Superior temporal gyrus (tissue), 1 donor: ENCODE measurements around the gene MCEE.

Experiments used
- DNase-seq: peaks from one replicate; pipeline ENCODE4 v3.0.0-alpha.2; 2016; ENCODE audit errors: extremely low spot score

The MCEE gene

DNA sequence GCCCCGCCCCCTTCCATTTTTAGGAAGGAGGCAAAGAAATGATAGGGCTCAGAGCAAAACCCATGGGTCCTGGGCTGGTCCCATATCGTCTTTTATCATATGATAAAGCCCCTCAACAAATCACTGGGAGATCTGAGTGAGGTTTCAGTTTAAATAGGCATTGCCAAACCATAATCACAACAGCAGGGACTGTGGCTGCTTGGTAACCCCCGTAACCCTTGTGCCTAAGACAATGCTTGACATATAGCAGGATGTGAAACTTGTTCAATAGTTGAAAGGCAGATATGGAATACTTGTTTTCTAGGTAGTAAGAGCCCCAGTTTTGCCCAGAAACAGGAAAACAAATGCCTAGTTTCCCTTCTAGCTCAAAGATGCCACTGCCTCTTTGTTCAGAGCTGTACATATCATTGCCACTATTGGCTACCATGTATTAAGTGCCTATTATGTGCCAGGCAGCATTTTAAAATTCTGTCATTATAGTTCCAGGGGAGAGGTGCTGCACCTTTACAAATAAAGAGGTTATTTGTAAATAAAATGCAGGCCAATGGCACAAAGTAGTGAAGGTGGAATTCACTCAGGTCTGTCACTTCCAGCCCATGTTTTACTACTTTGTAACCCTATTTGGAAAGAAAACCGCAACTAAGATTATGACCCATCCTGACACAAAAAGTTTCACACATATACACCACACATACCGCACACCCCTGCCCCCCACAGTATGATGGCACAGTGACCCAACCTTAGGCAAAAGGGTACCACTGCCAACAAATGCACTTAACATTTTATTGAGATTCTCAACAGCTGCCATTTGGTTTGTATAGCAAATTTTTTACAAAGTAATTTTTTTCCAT, 47.4 kb downstream of the MCEE start:
- DNase-seq: no peak

DNA sequence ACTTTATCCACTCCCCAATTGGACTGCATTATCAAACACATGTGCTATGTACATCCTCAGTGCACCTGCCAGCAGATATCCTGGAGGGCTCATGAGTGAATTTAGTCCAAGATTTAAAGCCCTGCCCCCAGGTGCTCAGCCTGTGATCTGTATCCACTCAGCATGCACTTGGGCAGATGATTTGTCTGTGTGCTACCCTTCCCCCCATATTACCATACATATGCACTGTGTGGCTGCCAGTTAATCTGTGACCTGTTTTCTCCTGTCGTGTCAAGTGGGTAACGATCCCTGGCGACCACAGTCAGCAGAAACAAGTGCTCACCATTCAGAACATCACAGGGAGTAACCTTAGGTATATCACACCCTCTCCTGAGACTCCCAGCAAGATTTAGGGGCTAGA, 51.4 kb downstream of the MCEE start:
- no peak for DNase-seq

DNA sequence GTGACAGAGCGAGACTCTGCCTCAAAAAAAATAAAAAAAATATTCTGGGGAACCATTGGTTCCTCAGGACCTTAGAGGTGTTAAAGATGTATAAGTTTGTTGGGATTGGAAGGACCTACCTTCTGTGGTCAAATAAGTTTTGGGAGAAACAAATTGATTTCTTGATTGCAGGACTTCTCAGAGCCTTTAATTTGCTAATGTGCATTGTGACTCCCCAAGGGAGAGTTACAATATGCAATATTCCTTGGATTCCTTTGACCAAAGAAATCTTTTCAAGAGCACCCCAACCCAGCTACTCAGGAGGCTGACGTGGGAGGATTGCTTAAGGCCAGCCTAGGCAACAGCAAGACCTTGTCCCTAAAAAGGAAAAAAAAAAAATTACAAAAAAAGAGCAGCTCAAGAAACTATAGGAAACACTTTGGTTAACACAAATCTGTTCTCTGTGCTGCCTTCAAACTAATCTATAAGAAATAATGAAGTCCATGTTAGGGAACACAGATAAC, 55.1 kb downstream of the MCEE start:
- DNase-seq: no peak

DNA sequence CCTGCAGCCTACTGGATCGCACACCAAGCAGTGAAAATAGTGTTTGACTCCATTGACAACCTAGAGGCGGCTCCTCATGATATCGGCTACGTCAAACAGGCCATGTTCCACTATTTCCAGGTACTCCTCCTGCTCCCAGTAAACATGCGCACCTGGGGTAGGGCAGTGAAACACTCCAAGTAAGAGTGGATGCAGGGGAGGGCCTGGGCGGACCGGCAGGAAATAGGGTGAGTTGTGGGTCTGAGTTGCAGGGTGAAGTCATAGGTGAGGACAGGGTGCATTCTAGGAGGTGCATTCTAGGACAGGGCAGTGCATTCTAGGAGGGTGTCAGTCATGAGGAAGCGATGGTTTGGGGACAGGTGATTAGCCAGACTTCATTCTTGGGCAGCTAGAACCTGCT, 56.6 kb downstream of the MCEE start:
- DNase-seq: no peak

DNA sequence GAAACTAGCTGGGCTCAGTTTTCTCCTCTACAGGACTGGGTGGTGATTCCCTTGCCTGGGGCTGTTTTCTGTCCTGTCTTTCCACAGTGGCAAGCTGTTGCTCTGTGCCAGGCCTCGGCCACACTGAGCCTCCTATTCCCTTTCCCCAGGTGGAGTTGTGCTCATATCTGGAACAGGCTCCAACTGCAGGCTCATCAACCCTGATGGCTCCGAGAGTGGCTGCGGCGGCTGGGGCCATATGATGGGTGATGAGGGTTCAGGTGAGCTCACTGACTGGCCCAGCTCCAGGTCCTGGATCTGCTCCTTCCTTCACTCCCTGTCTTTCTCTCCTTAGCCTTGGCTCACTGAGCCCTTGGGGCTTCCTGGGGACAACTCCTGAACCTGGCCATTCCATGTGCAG, 57.5 kb downstream of the MCEE start:
- no peak for DNase-seq

DNA sequence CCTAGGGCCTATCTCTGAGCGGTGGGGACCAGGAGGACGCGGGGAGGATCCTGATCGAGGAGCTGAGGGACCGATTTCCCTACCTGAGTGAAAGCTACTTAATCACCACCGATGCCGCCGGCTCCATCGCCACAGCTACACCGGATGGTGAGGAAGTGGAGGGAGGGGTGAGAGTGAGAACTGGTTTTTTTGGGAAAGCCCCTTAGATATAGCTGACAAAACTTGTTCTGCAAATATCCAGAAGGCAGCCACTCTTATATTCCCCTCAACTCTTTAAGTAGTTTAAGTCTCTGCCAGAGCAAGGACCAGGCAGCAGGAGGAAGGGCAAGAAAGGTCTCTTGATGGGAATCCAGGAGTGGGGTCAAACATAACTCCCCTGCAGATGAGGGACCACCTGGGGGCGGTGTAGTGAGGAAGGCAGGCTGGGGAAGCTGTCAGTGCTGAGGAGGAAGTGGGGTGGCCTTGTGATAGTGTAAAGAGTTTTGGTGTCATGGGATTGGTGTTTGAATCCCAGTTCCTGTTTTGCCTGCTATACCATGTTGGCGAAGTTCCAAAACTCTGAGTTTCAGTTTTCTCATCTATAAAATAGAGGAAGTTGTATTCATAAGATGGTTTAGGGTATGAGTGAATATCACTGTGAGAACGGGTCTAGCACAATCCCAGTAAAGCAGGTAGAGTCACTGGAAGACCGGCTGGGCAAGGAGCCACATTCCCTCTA, 58.2 kb downstream of the MCEE start:
- DNase-seq: peak; percentile 45

DNA sequence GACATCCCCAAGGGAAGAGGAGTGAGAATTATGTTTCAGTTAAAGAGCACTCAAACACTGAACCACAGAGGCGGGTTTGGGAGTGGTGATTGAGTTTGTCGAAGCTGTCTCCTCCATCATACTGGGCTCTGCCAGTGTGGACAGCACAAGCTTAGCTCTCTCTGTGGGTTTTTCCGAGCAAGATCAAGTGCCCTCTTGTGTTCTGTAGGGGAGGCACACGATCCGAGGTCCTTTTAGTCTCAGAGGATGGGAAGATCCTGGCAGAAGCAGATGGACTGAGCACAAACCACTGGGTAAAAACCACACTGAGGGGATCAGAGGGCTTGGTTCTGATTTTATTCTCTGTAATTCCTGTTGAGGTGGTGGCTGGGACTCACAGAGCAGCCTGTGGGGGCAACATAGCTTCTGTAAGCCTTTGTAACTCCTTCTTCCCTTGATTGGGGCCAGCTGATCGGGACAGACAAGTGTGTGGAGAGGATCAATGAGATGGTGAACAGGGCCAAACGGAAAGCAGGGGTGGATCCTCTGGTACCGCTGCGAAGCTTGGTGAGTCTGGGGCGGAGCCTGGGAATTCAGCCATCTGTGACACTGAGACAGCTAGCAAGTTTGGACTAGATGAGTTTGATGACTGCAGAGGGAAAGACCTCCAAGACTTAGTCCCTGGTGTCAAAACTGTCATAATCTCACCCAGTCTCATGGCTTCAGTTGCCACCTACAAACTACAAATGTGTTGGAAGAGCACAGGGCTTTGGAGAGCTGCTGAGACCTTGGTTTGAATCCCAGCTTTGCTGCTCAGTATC, 59.5 kb downstream of the MCEE start:
- peak; percentile 51 for DNase-seq

DNA sequence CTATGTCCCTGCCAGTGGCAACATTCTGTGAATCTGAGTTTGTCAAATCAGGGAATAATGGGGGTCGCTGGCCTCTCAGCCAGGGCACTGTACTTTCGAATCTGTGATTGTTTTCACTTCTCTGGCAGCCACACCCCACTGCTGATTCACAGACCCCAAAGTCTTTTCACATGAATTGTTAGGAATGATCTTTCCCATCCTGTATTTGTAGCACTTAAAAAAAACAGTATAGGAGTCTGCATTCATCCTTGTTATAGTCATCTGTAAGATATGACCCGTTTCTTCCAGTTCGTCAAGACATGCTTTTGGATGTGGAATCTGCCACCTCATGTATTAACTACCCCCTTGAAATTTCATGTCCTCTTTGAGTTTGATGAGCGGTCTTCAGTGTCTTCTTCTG, 60.7 kb downstream of the MCEE start:
- DNase-seq: no peak

DNA sequence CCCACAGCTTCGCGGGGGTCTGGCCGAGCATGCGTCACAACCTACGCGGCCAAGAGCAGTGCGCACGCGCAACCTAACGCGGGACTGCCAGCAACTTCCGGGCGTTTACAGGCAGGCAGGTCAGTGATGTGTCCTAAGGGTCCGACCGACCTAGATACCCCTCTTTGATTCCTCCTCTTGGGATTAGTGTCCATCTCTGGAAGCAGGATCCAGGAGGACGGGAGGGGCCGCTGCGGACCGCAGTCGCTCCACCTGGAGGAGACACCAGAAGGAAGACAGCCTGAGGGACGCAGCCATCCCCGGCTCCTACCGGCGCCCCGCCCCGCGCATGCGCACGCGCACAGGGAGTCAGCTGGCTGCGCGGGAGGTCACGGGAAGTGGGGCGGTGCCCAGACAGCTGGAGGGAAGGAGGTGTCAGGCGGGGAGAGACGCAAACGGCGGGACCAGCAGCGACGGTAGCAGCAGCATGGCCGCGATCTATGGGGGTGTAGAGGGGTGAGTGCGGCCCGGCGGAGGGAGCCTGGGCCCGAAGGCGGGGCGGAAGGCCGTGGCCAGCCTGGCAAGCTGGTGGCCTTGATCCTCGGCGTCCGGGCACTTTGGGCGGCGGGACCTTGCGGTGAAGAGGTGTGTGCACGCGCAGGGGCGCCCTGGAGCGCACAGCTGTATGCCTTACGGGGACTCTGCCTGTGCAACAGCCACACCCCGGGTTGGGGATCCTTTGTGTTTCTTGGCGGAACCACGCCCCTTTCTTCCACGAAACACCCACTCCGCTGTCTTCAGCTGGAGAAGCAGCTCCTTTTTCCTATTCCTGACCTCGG, 61.6 kb downstream of the MCEE start, which contains the start of gene NAGK:
Gene NAGK (plus strand): TSS at position 431 of the 818 bp plus-strand sequence. CDS start 36 bp downstream, at position 467.
- DNase-seq: peak; percentile 97

DNA sequence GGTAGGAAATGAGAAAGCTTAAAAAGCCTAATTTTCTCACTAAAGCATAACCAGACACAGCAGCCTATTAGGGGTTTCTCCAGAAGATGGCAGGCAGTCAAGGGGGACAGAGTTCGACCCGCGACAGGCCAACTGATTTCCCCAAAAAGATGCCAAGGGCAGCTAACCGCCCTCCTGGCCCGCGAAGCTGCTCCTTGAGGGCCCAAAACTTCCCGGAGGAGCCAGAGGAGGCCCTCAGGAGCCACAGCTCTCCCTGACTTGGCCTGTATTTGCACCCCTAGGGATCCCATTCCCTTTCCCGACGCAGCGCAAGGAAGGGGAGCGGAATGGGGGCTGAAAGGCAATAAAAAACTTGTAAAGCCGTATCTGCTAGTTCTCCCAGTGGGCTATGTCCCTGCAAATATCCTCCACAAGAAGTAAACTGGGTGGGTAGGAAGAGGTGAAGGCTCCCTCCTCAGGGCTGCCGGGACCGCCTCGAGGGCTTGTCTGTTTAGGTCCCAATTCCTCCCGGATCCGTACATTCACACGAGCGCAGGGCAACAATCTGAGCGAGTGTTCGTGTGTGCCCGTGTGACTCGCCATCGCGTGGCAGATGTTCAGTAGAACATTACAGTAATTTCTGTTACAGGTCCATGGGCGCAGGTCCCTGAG, 62.3 kb downstream of the MCEE start:
- DNase-seq: no peak

DNA sequence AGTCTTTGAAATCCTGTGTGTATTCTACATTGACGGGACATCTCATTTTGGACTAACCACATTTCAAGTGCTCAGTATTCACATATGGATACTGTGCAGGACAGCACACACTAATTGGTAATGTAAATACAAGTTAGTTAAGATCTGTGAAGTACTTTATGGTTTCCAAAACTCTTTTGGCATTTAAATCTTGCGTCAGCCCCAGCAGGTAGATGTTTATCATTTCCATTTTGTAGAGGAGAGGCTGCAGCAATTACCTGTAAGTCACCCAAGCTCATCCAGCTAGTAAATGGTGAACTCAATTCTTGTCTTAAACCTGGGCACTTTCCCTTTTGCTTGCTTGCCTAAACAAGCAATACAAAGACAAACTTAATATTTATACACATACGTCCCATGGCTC, 63.2 kb downstream of the MCEE start:
- peak; percentile 10 for DNase-seq

DNA sequence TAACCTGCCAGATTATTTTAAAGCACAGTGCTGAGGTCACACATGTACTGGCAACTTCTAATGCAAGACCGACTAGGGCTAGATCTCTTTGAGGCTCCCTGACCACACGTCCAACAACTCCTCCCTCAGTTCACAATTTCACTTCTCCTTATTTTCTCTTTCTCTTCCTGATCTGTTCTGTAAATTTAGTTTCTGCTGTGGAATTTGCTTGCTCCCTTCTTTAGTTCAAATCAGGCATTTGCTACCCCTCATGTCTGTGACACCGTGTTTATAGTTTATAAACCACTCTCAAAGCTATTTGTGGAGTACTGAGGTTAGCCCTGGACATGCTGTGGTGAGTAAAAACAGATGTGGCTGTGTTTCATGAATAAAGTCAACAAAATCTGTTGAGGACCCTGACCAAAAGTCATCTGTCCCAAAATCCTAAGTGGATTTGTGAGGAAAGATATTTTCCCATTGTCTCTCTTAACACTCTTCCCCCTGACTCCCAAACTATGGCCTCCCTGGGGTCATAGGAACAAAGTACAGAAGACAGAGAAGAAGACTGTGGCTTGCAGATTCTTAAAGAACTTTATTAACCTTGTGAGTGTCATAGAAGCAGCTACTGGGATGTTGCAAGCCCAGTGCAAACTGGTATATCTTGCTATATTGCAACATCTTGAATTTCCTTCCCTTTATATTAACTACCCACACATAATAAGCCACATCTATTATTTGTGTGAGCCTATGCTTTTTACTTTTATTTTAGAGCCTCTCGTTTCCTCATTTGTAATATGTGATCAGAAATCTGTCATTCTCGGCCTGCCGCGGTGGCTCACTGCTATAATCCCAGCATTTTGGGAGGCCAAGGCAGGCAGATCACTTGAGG, 65.0 kb downstream of the MCEE start:
- peak; percentile 18 for DNase-seq

DNA sequence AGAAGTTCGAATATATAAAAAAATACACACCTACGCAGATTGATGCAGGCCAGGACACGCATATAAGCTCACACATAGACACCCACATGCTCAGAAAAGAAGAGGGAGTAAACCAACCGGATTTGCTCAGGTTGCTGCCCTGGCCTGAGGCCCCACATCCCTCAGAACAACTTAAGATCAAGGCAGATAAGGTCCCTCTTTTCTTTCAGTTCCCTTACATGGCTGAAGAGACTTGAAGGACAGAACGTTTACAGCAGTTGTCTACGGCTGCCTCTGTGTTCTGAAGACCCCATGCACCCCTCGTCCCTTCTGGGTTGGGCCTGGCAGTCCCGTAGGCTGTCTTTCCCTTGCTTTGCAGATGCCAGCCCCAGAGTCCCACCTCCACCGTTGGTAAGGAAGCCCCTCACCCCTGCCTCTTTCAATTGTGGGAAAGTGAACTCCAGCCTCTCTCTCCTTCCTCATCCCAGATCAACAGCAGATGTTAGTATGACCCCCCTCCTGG, 65.9 kb downstream of the MCEE start:
- no peak for DNase-seq

DNA sequence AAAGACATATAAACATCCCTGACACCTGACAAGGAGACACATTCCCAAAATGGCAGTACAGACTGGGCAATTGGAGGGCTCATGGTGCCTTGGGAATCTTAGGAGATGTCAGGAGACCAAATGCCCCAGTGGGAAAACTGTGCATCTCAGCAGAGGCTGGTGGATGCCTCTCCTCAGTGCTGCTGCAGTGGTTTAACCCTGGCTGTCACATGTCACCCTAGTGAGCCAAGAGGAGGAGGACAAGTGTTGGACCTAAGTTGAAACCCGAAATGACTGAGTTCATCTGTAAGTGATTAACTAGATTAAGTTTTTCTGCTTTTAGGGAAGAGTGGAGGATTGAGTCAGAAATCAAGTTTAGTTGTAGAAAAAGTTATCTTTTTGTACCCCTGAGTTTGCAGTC, 66.8 kb downstream of the MCEE start:
- no peak for DNase-seq

DNA sequence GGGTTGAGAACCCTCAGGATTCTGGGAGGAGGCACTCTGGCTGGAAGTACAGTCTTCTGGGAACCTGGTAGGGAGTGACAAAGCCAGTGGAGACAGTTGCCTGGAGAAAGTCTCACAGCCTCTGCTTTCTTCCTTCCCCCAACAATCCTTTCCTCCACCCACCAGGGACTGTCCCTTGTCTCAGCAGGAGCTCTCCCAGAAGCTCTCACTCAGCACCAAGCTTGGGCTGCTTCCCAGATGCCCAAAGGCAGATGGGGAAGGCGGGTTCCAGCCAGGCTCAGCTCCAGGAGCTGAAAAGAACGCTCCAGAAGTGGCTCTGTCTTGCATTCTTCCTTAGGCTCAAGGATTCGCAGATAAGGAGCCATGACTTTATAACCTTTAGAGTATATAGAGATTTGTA, 69.2 kb downstream of the MCEE start:
- peak; percentile 38 for DNase-seq

DNA sequence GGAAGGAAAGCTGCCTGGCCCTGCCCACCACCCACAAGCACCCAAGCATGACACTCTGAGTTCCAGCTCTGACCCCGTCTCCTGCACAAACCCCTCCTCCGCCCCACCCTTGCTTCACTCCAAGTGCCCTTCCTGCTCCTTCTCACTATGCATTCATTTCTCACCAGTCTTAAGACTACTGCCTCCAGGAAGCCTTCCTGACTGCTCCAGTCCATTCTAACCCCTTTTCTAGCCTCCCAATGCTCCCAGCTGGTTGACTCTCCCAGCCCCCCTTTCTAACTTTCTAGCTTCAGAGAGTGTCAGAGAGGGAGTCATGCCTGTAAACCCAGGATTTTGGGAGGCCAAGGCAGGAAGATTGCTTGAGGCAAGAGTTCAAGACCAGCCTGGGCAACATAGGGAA, 69.8 kb downstream of the MCEE start:
- DNase-seq: no peak
